HepG2 (cell line): ENCODE measurements around the gene CD300A. TPM values are rescaled to one million over a fixed set of nuclear protein-coding genes. Genes with fewer than 3 reads are reported as not detected.
A peak's percentile ranks its signal among the peaks of the same experiment; 100 is the strongest.

Source experiments
- ATF7-NPFF ChIP-seq: sonication (generic); formaldehyde crosslinking; IDR thresholded peaks from 2 replicates; pipeline ENCODE4 v1.8.1; 2023; ENCODE audit warnings: mild to moderate bottlenecking, low read depth, missing genetic modification reagents, moderate library complexity
- BCLAF1 ChIP-seq: fragments of 450-650 bp; IDR thresholded peaks from 2 replicates; pipeline ENCODE4 v1.6.1; 2017; ENCODE audit warnings: mild to moderate bottlenecking
- E2F5 ChIP-seq: sonication (generic); formaldehyde crosslinking; conservative IDR thresholded peaks from 2 replicates; pipeline ENCODE4 v1.4.0; 2020; ENCODE audit warnings: missing genetic modification reagents
- NR2F1 ChIP-seq, 2 experiments: fragments of 450-650 bp in 1 of 2; formaldehyde crosslinking in 1 of 2; IDR thresholded peaks; 2 replicates each; pipeline versions ENCODE4 v1.5.0 to v1.6.1; 2016 to 2020; ENCODE audit warnings: mild to moderate bottlenecking in 1 of 2, missing compliant biosample characterization in 1 of 2, missing genetic modification reagents in 1 of 2, moderate library complexity in 1 of 2
- SNAPC4 ChIP-seq: sonication (generic); formaldehyde crosslinking; IDR thresholded peaks from 2 replicates; pipeline ENCODE4 v1.4.0; 2020; ENCODE audit warnings: mild to moderate bottlenecking, missing genetic modification reagents
- ZBTB40 ChIP-seq, 2 experiments: fragments of 450-650 bp in 1 of 2; sonication (generic) in 1 of 2; formaldehyde crosslinking in 1 of 2; IDR thresholded peaks; 2 replicates each; pipeline versions ENCODE4 v1.6.1 to v1.8.0; 2016 to 2022; ENCODE audit warnings: antibody characterized with exemption in 1 of 2, mild to moderate bottlenecking in 1 of 2, missing genetic modification reagents in 1 of 2
- ZFP36L2 ChIP-seq: sonication (generic); formaldehyde crosslinking; IDR thresholded peaks from 2 replicates; pipeline ENCODE4 v1.4.0; 2020; ENCODE audit warnings: missing genetic modification reagents
- ZNF781 ChIP-seq: sonication (generic); formaldehyde crosslinking; IDR thresholded peaks from 2 replicates; pipeline ENCODE4 v1.5.1; 2020; ENCODE audit warnings: borderline replicate concordance, mild to moderate bottlenecking, missing genetic modification reagents; ENCODE audit errors: not compliant biosample characterization
- polyA plus RNA-seq, 8 experiments: library from polyadenylated mRNA; depleted of rRNA in 3 of 8; stranded (reverse) in 7 of 8; unstranded in 1 of 8; fragments of >200 nt; fragmentation: Illumina TruSeq in 4 of 8; extraction: Trizol in 4 of 8; gene quantifications; 2 replicates each; pipeline versions ENCODE4 v1.2.1 to v1.2.3, GENCODE V29; 2011 to 2016; ENCODE audit warnings: low read depth in 4 of 8, missing spikeins in 1 of 8, mixed read lengths in 1 of 8; ENCODE audit not compliant: insufficient read depth in 1 of 8
- total RNA-seq, 5 experiments: library from RNA; depleted of rRNA; stranded (reverse); fragments of >200 nt; fragmentation: Illumina TruSeq; extraction: Trizol; gene quantifications; 2 replicates each; pipeline ENCODE4 v1.2.3, GENCODE V29; 2016; ENCODE audit warnings: low read depth in 1 of 5

CD300A gene
- total and polyA plus RNA-seq, 2 of the 13 experiments (the other 11 are each of a cell fraction or from before 2014, with no cell fraction given) = not detected

- TF ChIP-seq BCLAF1 = no peak
- no peak for TF ChIP-seq ZBTB40 (IDR thresholded peaks at IDR 0.05)
- TF ChIP-seq ZBTB40 (CRISPR knock-in tag; IDR thresholded peaks at IDR 0.05) = peak; percentile 70
- no peak; the same call in 1 of the 2 replicates for TF ChIP-seq ATF7-NPFF (CRISPR knock-in tag)
- no peak for TF ChIP-seq SNAPC4 (CRISPR knock-in tag)
- peak in 1 of 2 experiments; percentile 21; a peak in 1 of 4 replicates for TF ChIP-seq NR2F1 (CRISPR knock-in tag; IDR thresholded peaks at IDR 0.05)
- no peak for TF ChIP-seq ZNF781 (CRISPR knock-in tag)
- 0 out of 2 replicates have a peak, but pooled peaks have one; percentile 36 for TF ChIP-seq E2F5 (CRISPR knock-in tag)
- 0 out of 2 replicates have a peak, but pooled peaks have one; percentile 6 for TF ChIP-seq ZFP36L2 (CRISPR knock-in tag)
Observed at GRCh38 chr17:74430706-74431567, 35.5 kb upstream of the CD300A start (continued).
